ENCODE results near the gene HIVEP3.

HIVEP3 gene

DNA sequence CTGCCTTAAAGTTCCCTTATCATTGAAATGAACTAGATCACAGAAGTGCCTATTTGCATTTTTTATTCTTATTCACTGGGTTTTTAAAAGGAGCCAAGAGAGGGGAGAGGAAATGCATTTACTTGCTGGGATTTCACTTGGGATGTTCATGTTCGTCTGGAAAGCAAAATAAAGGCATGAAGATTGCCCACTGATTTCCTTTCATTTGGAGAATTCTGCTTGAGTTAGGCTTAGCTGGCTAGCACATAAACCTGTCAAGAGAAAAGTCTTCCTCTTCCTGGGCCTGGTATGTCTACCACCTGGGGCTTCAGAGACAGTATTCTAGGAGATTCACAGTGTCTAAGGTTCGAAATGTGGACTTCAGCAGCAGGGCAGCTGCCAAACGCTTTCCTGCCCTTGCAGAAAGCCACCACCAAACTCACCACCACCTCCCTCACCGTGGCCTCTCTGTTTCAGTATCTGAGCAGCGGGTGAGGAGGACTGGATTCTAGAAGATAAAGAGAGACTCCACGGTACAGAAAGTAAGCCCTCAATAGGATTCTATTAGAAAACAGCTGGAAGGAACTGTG lies 44.5 kb downstream of the HIVEP3 start:
- DNase-seq (ENCODE audit: low spot score) = no peak

GRCh38 chr1:41872074-41872473 lies 46.6 kb downstream of the HIVEP3 start:
- no peak for DNase-seq (ENCODE audit: low spot score)

DNA sequence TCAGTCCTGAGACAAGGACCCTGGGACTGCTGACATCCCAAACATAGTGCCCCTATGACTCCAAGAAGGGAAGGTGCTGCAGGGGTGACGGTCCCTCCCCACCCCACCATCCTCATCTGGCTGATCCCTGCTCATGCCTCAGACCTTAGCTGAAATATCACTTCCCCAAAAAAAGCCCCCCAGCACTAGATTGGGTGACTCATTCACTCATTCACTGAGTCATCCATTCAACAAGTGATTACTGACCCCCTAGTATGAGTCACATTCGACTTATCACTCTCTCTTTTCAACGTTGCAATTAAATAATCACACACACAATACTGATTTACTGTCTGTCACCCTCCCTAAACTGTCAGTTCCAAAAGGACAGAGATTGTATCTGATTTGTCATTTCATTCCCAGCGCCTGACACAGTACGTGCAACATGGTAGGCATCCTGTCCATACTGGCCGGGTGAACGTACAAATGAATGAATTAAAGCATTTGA lies 48.6 kb downstream of the HIVEP3 start:
- DNase-seq (ENCODE audit: low spot score) = no peak

DNA sequence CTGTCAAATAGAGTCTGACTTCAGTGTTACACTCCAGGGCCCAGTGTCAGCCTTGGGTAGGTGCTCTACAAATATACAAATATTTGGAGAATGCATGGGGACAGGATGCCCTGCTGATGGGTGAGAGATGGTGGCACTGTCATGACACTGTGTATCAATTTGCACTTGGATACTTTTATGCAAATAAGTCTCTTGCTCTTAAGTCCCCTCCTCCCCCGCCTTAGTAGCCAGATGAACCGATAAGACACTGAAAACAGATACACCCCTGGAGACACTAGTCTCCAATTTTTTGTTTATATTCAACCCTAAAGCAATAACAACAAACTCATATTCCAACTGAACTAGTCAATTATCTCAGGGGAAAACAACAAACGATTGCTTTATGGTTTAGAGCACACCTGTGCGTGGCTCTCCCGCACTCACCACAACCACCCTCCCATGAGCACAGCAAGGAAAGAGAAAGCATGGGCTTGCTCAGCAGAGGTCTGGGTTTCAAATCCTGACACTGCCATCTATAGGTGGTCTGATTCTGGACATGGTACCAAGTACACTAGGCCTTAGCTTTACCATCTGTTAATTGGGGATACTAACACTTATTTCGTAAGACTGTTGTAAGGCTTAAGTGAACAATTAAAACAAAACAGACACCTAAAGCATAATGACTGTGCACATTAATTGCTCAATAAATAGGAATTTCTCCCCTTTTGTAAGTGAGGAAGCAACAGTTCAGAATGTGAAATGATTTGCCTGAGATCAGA lies 50.3 kb downstream of the HIVEP3 start:
- DNase-seq (ENCODE audit: low spot score) = no peak

- DNase-seq (ENCODE audit: low spot score) = no peak
These were observed 52.4 kb downstream of the HIVEP3 start for GRCh38 chr1:41866285-41866684.

- no peak for DNase-seq (ENCODE audit: low spot score)
These were observed 54.2 kb downstream of the HIVEP3 start for GRCh38 chr1:41864471-41865040.

DNA sequence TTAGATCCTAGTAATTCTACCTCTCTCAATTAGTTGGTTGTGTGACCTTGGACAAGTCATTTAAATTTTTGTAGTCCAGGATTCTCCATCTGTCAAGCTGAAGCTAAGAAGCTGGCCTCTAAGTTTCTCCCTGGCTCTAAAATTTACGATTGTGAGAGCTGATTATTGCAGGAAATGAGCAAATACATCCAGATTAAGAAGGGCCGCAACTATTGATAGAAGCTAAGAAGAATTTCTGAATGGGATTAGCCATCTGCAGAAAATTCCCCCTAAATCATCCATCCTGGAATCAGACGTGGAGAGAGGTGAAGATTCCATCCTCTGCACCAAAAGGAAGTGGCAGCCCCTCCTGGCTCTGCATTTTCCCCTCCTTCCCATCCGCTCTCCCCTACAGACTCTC lies 55.0 kb downstream of the HIVEP3 start:
- no peak for DNase-seq (ENCODE audit: low spot score)

- no peak for DNase-seq (ENCODE audit: low spot score)
These were observed 56.1 kb downstream of the HIVEP3 start for GRCh38 chr1:41862384-41863221.

DNA sequence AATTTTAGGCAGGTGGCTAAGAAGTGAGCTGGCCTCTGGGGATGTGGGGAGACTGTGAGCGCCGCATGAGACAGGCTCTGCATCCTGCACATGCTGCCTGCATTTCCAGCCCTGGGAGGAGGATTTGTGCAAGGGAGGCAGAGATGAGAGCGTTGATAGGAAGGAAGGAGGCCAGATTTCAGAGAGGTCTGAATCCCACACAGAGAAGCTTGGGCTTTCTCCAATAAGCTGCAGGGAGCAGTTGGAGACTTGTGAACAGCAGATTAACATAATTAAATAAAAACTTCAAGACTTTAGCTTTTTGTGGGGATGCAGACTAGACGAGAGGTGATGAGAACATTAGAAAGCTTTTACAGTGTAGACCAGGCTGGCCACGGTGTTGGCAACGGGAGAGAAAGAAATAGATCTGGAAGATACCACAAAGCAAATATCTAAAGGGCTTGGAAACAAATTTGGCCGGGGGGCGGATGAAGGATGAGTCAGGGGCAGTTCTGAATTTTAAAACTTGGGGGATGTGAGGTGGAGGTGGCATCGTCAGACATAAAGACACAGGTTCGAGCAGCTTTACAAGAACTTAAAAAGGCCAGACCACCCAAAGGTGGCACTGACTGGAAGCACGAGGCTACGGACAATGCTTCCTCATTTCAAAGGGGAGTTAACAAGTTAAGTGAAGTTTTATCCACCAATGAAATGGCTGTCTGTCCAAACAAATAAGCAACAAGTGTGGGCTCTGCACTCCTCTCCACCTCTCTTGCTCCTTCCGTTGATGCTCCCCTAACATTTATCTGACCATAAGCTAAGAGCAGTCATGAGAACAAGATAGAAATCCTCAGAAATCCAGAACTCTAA lies 57.0 kb downstream of the HIVEP3 start:
- no peak for DNase-seq (ENCODE audit: low spot score)

- DNase-seq (ENCODE audit: low spot score) = no peak
These were observed 58.0 kb downstream of the HIVEP3 start for GRCh38 chr1:41860771-41861170.

GRCh38 chr1:41860214-41860613 lies 58.5 kb downstream of the HIVEP3 start:
- no peak for DNase-seq (ENCODE audit: low spot score)

DNA sequence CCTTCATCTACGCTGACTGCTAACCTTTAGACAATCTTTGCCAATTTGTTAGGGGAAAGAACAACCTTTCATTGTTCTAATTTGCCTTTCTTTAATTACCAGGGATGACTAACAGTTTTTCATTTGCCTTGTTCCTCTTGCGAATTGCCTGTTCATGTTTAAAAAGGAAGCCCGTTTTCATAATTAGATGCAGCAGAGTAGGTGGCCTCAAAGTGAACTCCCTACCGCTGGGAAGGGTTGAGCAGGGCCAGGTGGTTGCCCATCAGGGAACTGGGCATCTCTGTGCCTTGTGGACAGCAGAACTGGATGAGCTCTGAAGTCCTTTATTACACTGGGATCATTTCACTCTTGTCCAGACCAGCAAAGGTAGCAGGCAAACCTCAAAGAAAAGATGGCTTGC lies 59.0 kb downstream of the HIVEP3 start:
- no peak for DNase-seq (ENCODE audit: low spot score)

DNA sequence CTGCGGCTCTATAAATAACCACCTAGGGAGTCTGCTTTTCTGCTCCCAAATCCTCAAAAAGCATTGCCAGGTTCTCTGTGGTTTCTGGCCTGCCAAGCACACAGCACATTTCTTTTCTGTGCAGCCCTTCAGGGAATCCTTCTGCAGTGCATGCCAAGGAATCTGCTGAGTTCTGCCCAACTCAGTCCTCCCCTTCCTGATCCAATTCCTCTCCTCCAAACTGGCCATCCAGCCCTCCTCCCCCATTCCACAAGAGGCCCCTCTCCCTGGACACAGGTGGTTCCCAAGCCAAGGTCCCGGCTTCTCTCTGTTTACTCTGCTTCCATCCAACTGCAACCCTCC lies 61.8 kb downstream of the HIVEP3 start:
- DNase-seq (ENCODE audit: low spot score) = no peak

- DNase-seq (ENCODE audit: low spot score) = no peak
These were observed 62.4 kb downstream of the HIVEP3 start for GRCh38 chr1:41856151-41856943.

GRCh38 chr1:41855713-41856112 lies 63.0 kb downstream of the HIVEP3 start:
- no peak for DNase-seq (ENCODE audit: low spot score)

GRCh38 chr1:41853907-41854306 lies 64.8 kb downstream of the HIVEP3 start:
- no peak for DNase-seq (ENCODE audit: low spot score)

- no peak for DNase-seq (ENCODE audit: low spot score)
These were observed 66.6 kb downstream of the HIVEP3 start for GRCh38 chr1:41852091-41852490.

DNA sequence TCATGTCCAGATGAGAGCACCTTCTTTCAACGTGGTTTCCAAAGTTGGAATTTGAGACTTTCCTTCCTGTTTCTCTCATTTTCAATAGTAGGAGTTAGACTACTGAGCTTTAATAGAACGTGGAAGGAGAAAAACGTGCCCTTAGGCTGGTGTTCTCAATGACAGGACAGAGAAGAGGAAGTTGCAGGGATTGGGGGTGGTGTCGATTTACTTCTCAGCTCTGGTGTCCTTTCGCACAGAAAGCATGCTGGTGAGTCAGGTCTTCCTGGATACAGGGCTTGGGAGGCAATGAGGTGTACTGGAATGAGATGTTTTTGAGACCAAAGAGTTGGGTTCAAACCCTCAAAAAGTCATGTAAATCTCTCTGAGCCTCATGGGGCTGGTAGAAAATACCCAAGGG lies 67.1 kb downstream of the HIVEP3 start:
- no peak for DNase-seq (ENCODE audit: low spot score)

DNA sequence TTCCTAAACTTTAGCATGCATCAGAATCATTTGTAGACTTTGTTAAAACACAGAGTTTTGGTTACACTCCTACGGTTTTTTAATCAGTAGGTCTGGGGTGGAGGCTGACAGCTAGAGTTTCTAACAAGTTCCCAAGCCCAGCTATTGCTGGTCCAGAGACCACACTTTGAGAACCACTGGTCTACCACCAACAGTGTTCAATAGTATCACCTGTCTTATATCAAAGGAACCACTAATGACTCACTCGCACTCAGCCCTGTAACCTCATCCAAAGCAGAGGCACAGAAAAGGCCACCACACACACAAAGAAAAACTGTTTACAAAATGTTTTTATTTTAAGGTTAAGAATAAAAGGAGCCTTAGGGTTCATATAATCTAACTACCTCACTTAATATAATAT lies 68.7 kb downstream of the HIVEP3 start:
- no peak for DNase-seq (ENCODE audit: low spot score)

DNA sequence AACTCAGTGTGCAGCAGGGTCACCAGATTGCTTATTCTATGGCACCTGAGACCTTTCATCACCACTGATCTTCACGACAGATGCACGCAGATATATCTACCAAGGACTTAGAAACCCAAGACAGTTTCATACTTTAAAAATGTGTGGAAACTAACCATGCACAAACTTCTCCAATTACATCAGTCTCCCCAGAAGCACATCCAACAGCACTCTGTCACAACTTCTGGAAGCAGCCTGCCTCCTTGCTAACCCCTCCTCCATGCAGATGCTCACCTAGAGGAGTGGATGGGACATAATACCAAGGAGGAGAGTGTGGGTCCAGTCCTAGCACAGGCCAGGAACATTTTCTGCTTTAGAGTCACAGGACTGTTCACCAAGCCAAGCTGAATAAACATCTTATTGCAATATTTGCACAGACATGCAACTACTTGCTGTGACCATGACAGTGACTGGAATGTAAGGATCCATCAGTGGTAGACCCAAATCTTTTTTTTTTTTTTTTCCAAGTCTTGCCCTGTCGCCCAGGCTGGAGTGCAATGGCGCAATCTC lies 69.4 kb downstream of the HIVEP3 start:
- DNase-seq (ENCODE audit: low spot score) = no peak
